Vagina (tissue), 2 donors: Measurements from ENCODE around the gene BMPR1B.

Experiments
- POLR2AphosphoS5 ChIP-seq, 2 donors: sonication (generic); formaldehyde crosslinking; IDR thresholded peaks; one replicate each; pipeline ENCODE4 v1.9.0; 2017; ENCODE audit warnings: antibody characterized with exemption in 2 of 2, mild to moderate bottlenecking in 2 of 2, low read depth in 1 of 2; ENCODE audit not compliant: insufficient read depth in 1 of 2
- TF ChIP-seq, protein P1 (sequence below), 3 experiments: fragments of 450-650 bp in 2 of 3; fragments of 200-600 bp in 1 of 3; sonication (generic) in 1 of 3; IDR thresholded peaks; one replicate each; pipeline ENCODE4 v1.5.1; 2017 to 2019; ENCODE audit warnings: antibody characterized with exemption in 3 of 3, mild to moderate bottlenecking in 2 of 3, moderate library complexity in 2 of 3

DNA sequence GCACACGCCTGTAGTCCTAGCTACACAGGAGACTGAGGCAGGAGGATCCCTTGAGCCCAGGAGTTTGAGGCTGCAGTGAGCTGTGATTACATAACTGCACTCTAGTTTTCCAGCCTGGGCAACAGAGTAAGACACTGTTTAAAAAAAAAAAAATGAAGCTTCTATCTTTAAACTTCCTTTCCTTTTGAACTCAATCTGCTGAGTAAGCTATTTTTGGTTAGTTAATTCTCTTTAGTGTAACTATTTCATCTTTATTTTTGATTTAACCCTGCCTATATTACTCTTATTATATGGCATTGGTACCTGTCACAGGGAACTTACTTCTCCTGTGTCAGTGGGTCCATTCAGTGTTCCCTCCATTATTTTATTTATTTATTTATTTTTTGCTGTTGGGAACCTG, 160.8 kb downstream of the BMPR1B start:
- TF ChIP-seq POLR2AphosphoS5 (IDR thresholded peaks at IDR 0.05; ENCODE audit: insufficient read depth in 1 of 2, low read depth in 1 of 2) = no peak
- TF ChIP-seq, protein P1, sequence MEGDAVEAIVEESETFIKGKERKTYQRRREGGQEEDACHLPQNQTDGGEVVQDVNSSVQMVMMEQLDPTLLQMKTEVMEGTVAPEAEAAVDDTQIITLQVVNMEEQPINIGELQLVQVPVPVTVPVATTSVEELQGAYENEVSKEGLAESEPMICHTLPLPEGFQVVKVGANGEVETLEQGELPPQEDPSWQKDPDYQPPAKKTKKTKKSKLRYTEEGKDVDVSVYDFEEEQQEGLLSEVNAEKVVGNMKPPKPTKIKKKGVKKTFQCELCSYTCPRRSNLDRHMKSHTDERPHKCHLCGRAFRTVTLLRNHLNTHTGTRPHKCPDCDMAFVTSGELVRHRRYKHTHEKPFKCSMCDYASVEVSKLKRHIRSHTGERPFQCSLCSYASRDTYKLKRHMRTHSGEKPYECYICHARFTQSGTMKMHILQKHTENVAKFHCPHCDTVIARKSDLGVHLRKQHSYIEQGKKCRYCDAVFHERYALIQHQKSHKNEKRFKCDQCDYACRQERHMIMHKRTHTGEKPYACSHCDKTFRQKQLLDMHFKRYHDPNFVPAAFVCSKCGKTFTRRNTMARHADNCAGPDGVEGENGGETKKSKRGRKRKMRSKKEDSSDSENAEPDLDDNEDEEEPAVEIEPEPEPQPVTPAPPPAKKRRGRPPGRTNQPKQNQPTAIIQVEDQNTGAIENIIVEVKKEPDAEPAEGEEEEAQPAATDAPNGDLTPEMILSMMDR (IDR thresholded peaks at IDR 0.05) = no peak
